Spleen (tissue), 11 donors: ENCODE data around the gene BNIP3. TPM values are rescaled to one million over a fixed set of nuclear protein-coding genes. Genes with fewer than 3 reads are reported as not detected.
A peak's percentile ranks its signal among the peaks of the same experiment; 100 is the strongest.

ENCODE experiments used
- DNase-seq: peaks from one replicate; pipeline ENCODE4 v3.0.0-alpha.2; 2020
- H3K27ac ChIP-seq, 8 donors: fragments of 200-600 bp; sonication (generic) in 7 of 8; 1 replicate in 4 of 8; 2 replicates in 4 of 8; pipeline versions ENCODE4 v1.5.0 to v1.8.0; 2016 to 2021; ENCODE audit warnings: inconsistent platforms in 4 of 8, mild to moderate bottlenecking in 4 of 8, moderate library complexity in 1 of 8
- H3K27me3 ChIP-seq, 7 donors: fragments of 200-600 bp; sonication (generic) in 6 of 7; replicated peaks in 1 of 7; 1 replicate in 4 of 7; 2 replicates in 3 of 7; pipeline versions ENCODE4 v1.5.0 to v1.8.0; 2016 to 2021; ENCODE audit warnings: inconsistent platforms in 3 of 7, mild to moderate bottlenecking in 1 of 7
- H3K36me3 ChIP-seq, 6 donors: fragments of 200-600 bp; sonication (generic) in 5 of 6; 1 replicate in 4 of 6; 2 replicates in 2 of 6; pipeline versions ENCODE4 v1.5.0 to v1.8.0; 2016 to 2021; ENCODE audit warnings: inconsistent platforms in 2 of 6
- H3K4me1 ChIP-seq, 6 donors: fragments of 200-600 bp; sonication (generic) in 5 of 6; 1 replicate in 3 of 6; 2 replicates in 3 of 6; pipeline versions ENCODE4 v1.5.0 to v1.8.0; 2016 to 2021; ENCODE audit warnings: inconsistent platforms in 3 of 6
- H3K4me3 ChIP-seq, 8 donors: fragments of 200-600 bp; sonication (generic) in 7 of 8; 1 replicate in 4 of 8; 2 replicates in 4 of 8; pipeline versions ENCODE4 v1.5.0 to v1.8.0; 2016 to 2021; ENCODE audit warnings: inconsistent platforms in 4 of 8, mild to moderate bottlenecking in 4 of 8, moderate library complexity in 2 of 8
- H3K9me3 ChIP-seq, 8 donors: fragments of 200-600 bp; sonication (generic) in 7 of 8; 1 replicate in 4 of 8; 2 replicates in 4 of 8; pipeline versions ENCODE4 v1.5.0 to v1.8.0; 2016 to 2021; ENCODE audit warnings: inconsistent platforms in 4 of 8
- CTCF ChIP-seq, 11 experiments: fragments of 200-600 bp in 7 of 11; fragments of 450-650 bp in 4 of 11; sonication (generic) in 4 of 11; IDR thresholded peaks in 8 of 11; conservative IDR thresholded peaks in 3 of 11; 1 replicate in 7 of 11; 2 replicates in 4 of 11; pipeline versions ENCODE4 v1.4.0 to v1.8.0; 2016 to 2021; ENCODE audit warnings: antibody characterized with exemption in 11 of 11, inconsistent platforms in 4 of 11, mild to moderate bottlenecking in 1 of 11
- POLR2A ChIP-seq, 3 donors: fragments of 450-650 bp; IDR thresholded peaks; one replicate each; pipeline ENCODE4 v1.5.1; 2017; ENCODE audit warnings: antibody characterized with exemption in 3 of 3, mild to moderate bottlenecking in 1 of 3
- POLR2AphosphoS5 ChIP-seq, 3 donors: sonication (generic); formaldehyde crosslinking; IDR thresholded peaks; one replicate each; pipeline ENCODE4 v1.5.1; 2017; ENCODE audit warnings: antibody characterized with exemption in 3 of 3
- WGBS, 5 donors: extraction: QIAGEN DNeasy Blood & Tissue Kit in 3 of 5; methylation state at CpG; one replicate each; pipeline versions ENCODE4 v1.1.5 to v1.1.7; 2013 to 2018; 5-methylcytosine and 5-hydroxymethylcytosine counted together
- intact Hi-C: fragments of 100-400 bp; cut with DNase I; formaldehyde crosslinking; loops from one replicate; pipeline ENCODE4 v1.15.0; 2023; ENCODE audit warnings: low total_unique reads
- polyA plus RNA-seq, 3 donors: library from polyadenylated mRNA; stranded (reverse); fragments of 200-250 nt; gene quantifications; one replicate each; pipeline ENCODE4 v1.2.1, GENCODE V29; 2013
- total RNA-seq, 7 donors: library from RNA; depleted of rRNA in 3 of 7; stranded (reverse); fragments of >200 nt in 3 of 7; fragmentation: NEBNext Ultra II Directional in 4 of 7; extraction: Animal tissue kit (Norgen Biotek cat#: 25700) in 4 of 7; gene quantifications; one replicate each; pipeline versions ENCODE4 v1.1.0 to v1.2.1, GENCODE V29; 2016 to 2021
- donor health status: healthy with polysubstance abuse.
- donor health status: DM: no; HTN: no; CAD: no; lungs with moderate emphysema.
- donor health status: DM: no; HTN: no; CAD: no.
- donor health status: Bipolar disorder and iron deficiency.
- donor health status: healthy.
- donor health status: DM: no; HTN: no; CAD: no.
- donor health status: DM: yes; HTN: yes; CAD: no.

The BNIP3 gene
- total and polyA plus RNA-seq, 10 donors, result 4.2 to 42.6 (median 16.6) TPM

DNA sequence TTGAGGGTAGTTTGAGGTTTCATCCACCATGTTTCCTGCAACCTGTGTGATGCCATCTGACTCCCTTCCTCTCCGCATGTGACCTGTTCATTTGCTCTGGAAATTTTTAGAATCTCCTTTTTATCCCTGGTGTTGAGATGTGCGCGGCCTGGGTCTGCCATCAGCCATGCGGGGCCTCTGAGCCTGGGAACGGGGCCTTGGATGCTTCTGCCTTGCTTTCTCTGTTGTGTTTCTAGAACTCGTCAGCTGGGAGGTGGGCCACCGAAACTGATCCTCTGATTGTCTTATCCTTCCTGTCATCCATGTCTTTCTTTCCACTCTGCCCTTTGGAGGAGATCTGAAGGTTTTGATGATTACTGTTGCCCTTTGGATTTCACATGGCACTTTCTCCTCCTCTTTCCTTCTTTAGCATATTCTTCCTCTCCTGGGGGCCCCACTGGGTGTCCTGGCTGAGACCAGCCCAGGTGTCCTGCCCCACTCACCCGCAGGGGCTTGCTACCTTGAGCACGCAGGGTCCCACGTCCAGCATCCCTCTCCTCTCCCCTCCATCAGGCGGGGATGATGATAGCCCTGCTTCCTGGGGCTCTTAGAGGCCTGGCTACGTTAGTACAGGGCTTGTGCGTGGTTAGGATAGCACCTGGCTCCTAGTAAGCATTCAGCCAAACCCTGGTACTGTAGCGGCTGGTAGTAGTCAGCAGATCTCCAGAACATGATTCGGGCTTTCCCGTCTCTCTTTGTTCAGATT lies 51.0 kb downstream of the BNIP3 start:
- Histone ChIP-seq H3K4me3 (no peak overlapping the region), H3K4me1 (peaks cover 17 to 97% (median 53%) of the 10 kb centered on the region in 6 donors), H3K27me3 (no peaks in the 10 kb centered on the region), H3K27ac (no peak overlapping the region), H3K36me3 (peaks cover 0 to 36% (median 10%) of the 10 kb centered on the region in 6 donors), H3K9me3 (peaks cover 0 to 5% (median 2%) of the 10 kb centered on the region in 8 donors)
- TF ChIP-seq POLR2A (IDR thresholded peaks at IDR 0.05) (no peak), CTCF (IDR thresholded peaks at IDR 0.05 in 8 of 11, conservative IDR thresholded peaks at IDR 0.05 in 3 of 11) (no peak), POLR2AphosphoS5 (IDR thresholded peaks at IDR 0.05) (no peak)
- 93 to 95% (median 94%) methylated on average over 16 of the region's 16 CpGs for WGBS, 5 donors
- peak; percentile 45 for DNase-seq
- intact Hi-C loops, result no loop called here

GRCh38 chr10:131930150-131930549 lies 51.6 kb downstream of the BNIP3 start:
- peak; percentile 25 for DNase-seq
- Histone ChIP-seq H3K9me3 (peaks cover 0 to 11% (median 8%) of the 10 kb centered on the region in 8 donors), H3K27ac (no peak overlapping the region), H3K4me1 (peaks cover 17 to 98% (median 51%) of the 10 kb centered on the region in 6 donors), H3K27me3 (no peaks in the 10 kb centered on the region), H3K36me3 (peaks cover 0 to 30% (median 6%) of the 10 kb centered on the region in 6 donors), H3K4me3 (no peak overlapping the region)
- no peak for TF ChIP-seq POLR2AphosphoS5 (IDR thresholded peaks at IDR 0.05)
- TF ChIP-seq CTCF (IDR thresholded peaks at IDR 0.05 in 8 of 11, conservative IDR thresholded peaks at IDR 0.05 in 3 of 11), result no peak
- TF ChIP-seq POLR2A (IDR thresholded peaks at IDR 0.05), result no peak
- intact Hi-C loops, result no loop called here
- 91 to 98% (median 95%) methylated on average over 4 of the region's 4 CpGs for WGBS, 5 donors

GRCh38 chr10:131929122-131929845 lies 52.4 kb downstream of the BNIP3 start:
- TF ChIP-seq POLR2AphosphoS5 (IDR thresholded peaks at IDR 0.05) (peak in 2 of 3 donors; percentile 12 to 14), CTCF (IDR thresholded peaks at IDR 0.05 in 8 of 11, conservative IDR thresholded peaks at IDR 0.05 in 3 of 11) (no peak), POLR2A (IDR thresholded peaks at IDR 0.05) (no peak)
- peaks cover 0 to 21% (median 0%) of the 10 kb centered on the region in 6 donors for H3K36me3 ChIP-seq
- 88 to 94% (median 89%) methylated on average over 23 of the region's 23 CpGs for WGBS, 5 donors
- H3K4me1 ChIP-seq, result peaks cover 22 to 98% (median 50%) of the 10 kb centered on the region in 6 donors
- peaks cover 0 to 20% (median 16%) of the 10 kb centered on the region in 8 donors for H3K9me3 ChIP-seq
- DNase-seq, result peak; percentile 68
- intact Hi-C loops, result no loop called here
- no peaks in the 10 kb centered on the region for H3K27me3 ChIP-seq
- no peak overlapping the region for H3K4me3 ChIP-seq
- H3K27ac ChIP-seq, result peak overlapping the region in 3 of 8 donors; percentile 45 to 72 (median 50)
